HG02970 (cell line): ENCODE results near the gene ZNF607.

ENCODE experiments used
- ATAC-seq: cut with Tn5 transposase; IDR thresholded peaks from one replicate; pipeline ENCODE4 v1.9.1; 2021; ENCODE audit warnings: mild to moderate bottlenecking, moderate library complexity, moderate number of reproducible peaks; ENCODE audit not compliant: unreplicated experiment, low FRiP score

Gene ZNF607

GRCh38 chr19:37654629-37655300 lies 64.8 kb downstream of the ZNF607 start:
- peak; percentile 41 for ATAC-seq

- no peak for ATAC-seq
These were observed 65.4 kb downstream of the ZNF607 start for GRCh38 chr19:37654118-37654517.
